HFFc6 (cell line): Measurements from ENCODE around the gene MAN2A2. TPM values are rescaled to one million over a fixed set of nuclear protein-coding genes. Genes with fewer than 3 reads are reported as not detected.
A peak's percentile ranks its signal among the peaks of the same experiment; 100 is the strongest.

ENCODE experiments used
- DNase-seq: peaks from one replicate; pipeline ENCODE4 v3.0.0-alpha.2; 2018
- H3K27ac Mint-ChIP-seq: 2 replicates; pipeline ENCODE4 v1.8.0; 2020; ENCODE audit warnings: mild to moderate bottlenecking, mixed read lengths
- H3K27me3 Mint-ChIP-seq: 2 replicates; pipeline ENCODE4 v1.8.0; 2021; ENCODE audit warnings: mild to moderate bottlenecking, moderate library complexity, mixed read lengths; ENCODE audit not compliant: insufficient read depth
- H3K36me3 Mint-ChIP-seq: 2 replicates; pipeline ENCODE4 v1.8.0; 2021; ENCODE audit warnings: low read depth, mixed read lengths
- H3K4me1 Mint-ChIP-seq: 2 replicates; pipeline ENCODE4 v1.8.0; 2020; ENCODE audit warnings: low read depth, mixed read lengths
- H3K4me3 Mint-ChIP-seq: 2 replicates; pipeline ENCODE4 v1.8.0; 2020; ENCODE audit warnings: mild to moderate bottlenecking, moderate library complexity, mixed read lengths
- H3K9me3 Mint-ChIP-seq: 2 replicates; pipeline ENCODE4 v1.8.0; 2020; ENCODE audit warnings: mild to moderate bottlenecking, mixed read lengths
- CTCF ChIP-seq: fragments of 200-600 bp; sonication (generic); IDR thresholded peaks from 2 replicates; pipeline ENCODE4 v1.5.0; 2021; ENCODE audit warnings: antibody characterized with exemption, mild to moderate bottlenecking
- total RNA-seq, 6 experiments: library from RNA; stranded (reverse); fragmentation: NEBNext Ultra II Directional; extraction: Animal tissue kit (Norgen Biotek cat#: 25700); gene quantifications; 2 replicates in 1 of 6; 3 replicates in 5 of 6; pipeline ENCODE4 v1.2.3, GENCODE V29; 2021

Gene MAN2A2
- total RNA-seq, 6 experiments from 2014 or later = 15.8 to 26.9 (median 23.4) TPM

GRCh38 chr15:90960298-90961091, 57.4 kb downstream of the MAN2A2 start:
- no peak for DNase-seq
- H3K36me3 Mint-ChIP-seq = peaks cover 33% of the 10 kb centered on the region; the same call in 1 of the 2 replicates
- TF ChIP-seq CTCF = no peak
- no peak overlapping the region for H3K27ac Mint-ChIP-seq
- H3K9me3 Mint-ChIP-seq = no peaks in the 10 kb centered on the region
- peaks cover 4% of the 10 kb centered on the region; the same call in 1 of the 2 replicates for H3K27me3 Mint-ChIP-seq
- no peak overlapping the region for H3K4me3 Mint-ChIP-seq
- peaks cover 26% of the 10 kb centered on the region for H3K4me1 Mint-ChIP-seq

- Mint-ChIP-seq H3K27ac (no peak overlapping the region), H3K9me3 (no peaks in the 10 kb centered on the region), H3K4me1 (peaks cover 16% of the 10 kb centered on the region), H3K27me3 (peaks cover 4% of the 10 kb centered on the region; the same call in 1 of the 2 replicates), H3K4me3 (no peak overlapping the region), H3K36me3 (peaks cover 46% of the 10 kb centered on the region; the same call in 1 of the 2 replicates)
- DNase-seq = no peak
- TF ChIP-seq CTCF = no peak
These were observed 58.9 kb downstream of the MAN2A2 start for GRCh38 chr15:90962021-90962420.

DNA sequence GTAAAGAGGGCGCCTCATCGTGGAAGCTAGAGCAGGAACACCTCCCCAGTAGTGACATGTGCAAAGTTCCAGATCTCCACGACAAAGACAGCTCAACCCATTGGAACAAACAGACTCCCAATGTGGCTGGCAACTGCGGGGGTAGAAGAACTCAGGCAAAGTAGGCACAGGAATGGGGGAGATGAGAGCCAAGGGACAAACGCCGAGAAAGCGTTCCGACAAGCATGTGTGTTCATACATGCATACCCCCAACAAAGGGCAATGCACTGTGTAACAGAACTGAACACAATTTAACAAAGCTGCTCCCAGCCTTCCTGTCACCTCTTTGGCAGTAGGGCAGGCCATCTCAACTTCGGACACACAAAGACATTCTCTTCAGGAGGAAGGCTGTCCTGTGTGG, 63.2 kb downstream of the MAN2A2 start:
- H3K27ac Mint-ChIP-seq = no peak overlapping the region
- H3K36me3 Mint-ChIP-seq = peaks cover 46% of the 10 kb centered on the region; the same call in 1 of the 2 replicates
- no peak overlapping the region for H3K4me3 Mint-ChIP-seq
- no peaks in the 10 kb centered on the region for H3K4me1 Mint-ChIP-seq
- no peak for DNase-seq
- no peaks in the 10 kb centered on the region for H3K9me3 Mint-ChIP-seq
- H3K27me3 Mint-ChIP-seq = no peaks in the 10 kb centered on the region
- TF ChIP-seq CTCF = no peak

DNA sequence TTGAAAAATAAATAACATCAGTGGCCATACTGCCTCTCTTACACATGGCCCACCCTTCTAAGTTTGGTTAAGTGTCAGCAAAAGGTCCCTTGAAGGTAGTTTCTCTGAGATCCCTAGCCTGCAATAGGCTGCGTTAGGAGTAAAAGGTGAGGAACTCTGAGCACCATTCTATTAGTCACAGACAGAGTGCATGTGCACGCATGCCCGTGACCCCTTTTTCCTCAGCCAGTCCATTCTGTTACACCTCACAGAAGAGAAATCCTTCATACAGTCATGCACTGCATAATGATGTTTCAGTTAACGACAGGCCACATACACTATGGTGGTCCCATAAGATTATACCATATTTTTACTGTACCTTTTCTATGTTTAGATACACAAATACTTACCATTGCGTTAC, 64.1 kb downstream of the MAN2A2 start:
- no peak overlapping the region for H3K27ac Mint-ChIP-seq
- no peak overlapping the region for H3K4me3 Mint-ChIP-seq
- no peak for DNase-seq
- H3K27me3 Mint-ChIP-seq = no peaks in the 10 kb centered on the region
- H3K36me3 Mint-ChIP-seq = peaks cover 37% of the 10 kb centered on the region; the same call in 1 of the 2 replicates
- TF ChIP-seq CTCF = no peak
- no peaks in the 10 kb centered on the region for H3K4me1 Mint-ChIP-seq
- H3K9me3 Mint-ChIP-seq = no peaks in the 10 kb centered on the region

DNA sequence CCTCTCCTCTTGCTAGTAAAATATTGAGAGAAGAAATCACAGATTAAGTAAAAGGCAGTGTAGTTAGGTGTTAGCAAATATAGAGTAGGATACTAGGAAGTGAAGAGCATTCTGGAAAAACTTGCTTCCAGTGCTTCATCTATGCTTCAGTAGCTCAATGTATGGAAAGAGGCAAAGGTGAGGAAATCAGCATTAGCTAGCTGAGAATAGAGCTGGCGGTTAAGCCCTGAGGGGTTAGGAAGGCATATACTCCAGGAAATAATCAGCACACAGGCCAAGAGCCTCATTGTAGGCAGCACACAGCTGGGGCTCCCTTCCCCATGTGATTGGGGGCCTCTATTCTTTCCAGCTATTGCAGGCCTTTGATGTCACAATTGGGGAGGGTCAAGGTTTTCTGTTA, 65.3 kb downstream of the MAN2A2 start:
- H3K4me3 Mint-ChIP-seq = no peak overlapping the region
- H3K9me3 Mint-ChIP-seq = no peaks in the 10 kb centered on the region
- no peak for DNase-seq
- no peaks in the 10 kb centered on the region; the same call in 1 of the 2 replicates for H3K27me3 Mint-ChIP-seq
- peak overlapping the region; percentile 36; the same call in 1 of the 2 replicates for H3K27ac Mint-ChIP-seq
- no peak for TF ChIP-seq CTCF
- peaks cover 33% of the 10 kb centered on the region; the same call in 1 of the 2 replicates for H3K36me3 Mint-ChIP-seq
- no peaks in the 10 kb centered on the region for H3K4me1 Mint-ChIP-seq
